Measurements from ENCODE around the gene FGF14.

DNA sequence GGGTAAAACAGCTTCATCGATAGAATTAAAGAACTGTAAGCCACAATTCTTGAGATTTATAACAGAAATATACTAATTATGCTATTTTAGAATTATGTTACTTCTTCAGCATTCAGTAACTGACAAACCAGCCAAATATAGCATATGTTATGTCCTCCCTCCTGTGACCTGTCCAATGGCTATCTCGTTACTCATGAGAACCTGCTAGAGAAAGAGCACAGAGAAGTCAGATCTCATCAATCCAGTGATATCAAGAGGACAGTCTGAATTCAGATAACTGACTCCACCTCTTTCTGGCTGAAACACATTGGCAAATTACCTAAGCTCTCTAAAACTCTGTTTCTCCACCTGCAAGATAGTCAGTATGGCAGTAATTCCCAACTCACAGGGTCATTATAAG, 170.4 kb downstream of the FGF14 start:
- TF ChIP-seq POLR2A (IDR thresholded peaks at IDR 0.05; ENCODE audit: low read depth, low read length): no peak
- no peak for TF ChIP-seq TAF1 (IDR thresholded peaks at IDR 0.05; ENCODE audit: borderline replicate concordance, low read depth, low read length)
- TF ChIP-seq POLR2AphosphoS5 (IDR thresholded peaks at IDR 0.05; ENCODE audit: low read depth, low read length): no peak
